ENCODE results near the gene METTL8.

DNA sequence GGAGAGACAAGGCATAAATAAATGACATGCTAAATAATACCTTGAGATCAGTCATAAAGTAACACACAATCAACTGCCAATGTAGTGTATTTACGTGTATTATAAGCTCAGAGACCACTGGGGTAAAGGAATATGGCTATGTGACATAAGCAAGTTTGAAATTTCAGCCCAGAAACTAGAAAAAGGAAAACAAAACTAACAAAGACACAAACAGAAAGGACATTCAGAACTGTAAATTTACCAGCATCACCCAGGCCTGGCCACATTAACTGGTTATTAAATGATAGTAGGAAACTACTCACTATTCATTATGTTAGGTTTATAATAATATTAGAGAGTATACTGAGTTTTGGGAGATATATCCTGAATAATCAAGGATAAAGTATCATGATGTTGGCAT is 98.8 kb downstream of the METTL8 start:
- TF ChIP-seq CTCF (IDR thresholded peaks at IDR 0.05), result no peak
- no peak for TF ChIP-seq POLR2AphosphoS5 (IDR thresholded peaks at IDR 0.05; ENCODE audit: low read depth, low read length)
- TF ChIP-seq NFIC (IDR thresholded peaks at IDR 0.05; ENCODE audit: borderline replicate concordance), result no peak
- TF ChIP-seq EP300 (IDR thresholded peaks at IDR 0.05; ENCODE audit: borderline replicate concordance in 1 of 2, low read depth in 1 of 2, low read length in 1 of 2), result no peak
- no peak for TF ChIP-seq YY1 (IDR thresholded peaks at IDR 0.05; ENCODE audit: low read depth)
- TF ChIP-seq CHD2 (IDR thresholded peaks at IDR 0.05; ENCODE audit: low read length, partially characterized antibody), result no peak
- TF ChIP-seq RAD21 (IDR thresholded peaks at IDR 0.05; ENCODE audit: low read length), result no peak
- no peak for TF ChIP-seq RFX5 (IDR thresholded peaks at IDR 0.05; ENCODE audit: low read length)
- no peak for TF ChIP-seq JUND (IDR thresholded peaks at IDR 0.05)
